ENCODE measurements around the gene ARHGEF9.
"Not testable (repeated sequence)": the region's sequence is repeated elsewhere in the genome, so short reads cannot be mapped to it uniquely, and the experiment has no call there.

The ARHGEF9 gene

DNA sequence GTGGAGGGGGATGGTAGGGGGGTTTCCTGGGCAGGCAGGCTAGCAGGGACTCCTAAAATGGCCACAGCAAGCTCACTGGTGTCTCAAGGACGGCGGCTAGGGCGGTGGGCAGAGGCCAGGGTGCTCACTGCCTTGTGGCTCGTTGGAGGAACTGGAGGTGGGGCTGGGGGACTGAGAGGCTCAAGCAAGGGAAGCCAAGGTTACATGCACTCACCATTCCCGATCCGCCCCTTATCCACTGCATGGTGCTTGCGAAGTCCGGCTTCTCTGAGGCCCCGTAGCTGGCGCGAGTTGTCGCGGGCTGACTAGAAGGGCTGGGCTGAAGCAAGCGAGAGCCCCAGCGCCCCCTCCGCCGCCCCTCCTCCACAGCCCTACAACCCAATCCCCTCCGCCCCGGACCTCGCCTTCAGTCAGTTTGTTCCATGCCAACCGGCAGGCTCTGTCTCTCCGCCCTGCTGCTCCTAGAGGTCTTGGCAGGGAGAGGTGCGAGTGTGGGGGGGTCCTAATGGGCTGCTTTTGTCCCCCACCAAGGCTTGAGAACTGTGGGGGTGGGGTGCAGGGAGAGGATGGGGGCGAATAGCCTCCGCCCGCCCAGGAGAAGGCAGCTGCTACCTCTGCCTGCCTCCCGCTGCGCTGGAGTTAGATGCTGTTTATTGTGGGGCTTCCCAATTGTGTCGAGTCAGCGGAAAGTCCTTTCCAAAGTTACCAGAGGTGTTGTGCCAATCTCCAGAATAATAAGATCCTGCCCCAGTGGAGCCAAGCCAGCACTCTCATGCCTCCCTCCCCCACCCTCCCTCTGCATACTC, at the start of gene ARHGEF9:
TSS of gene ARHGEF9 (minus strand) at position 313 of the 806 bp plus-strand sequence. CDS start at position 244, 69 bp downstream.
- ChIA-PET POLR2A (no interaction called here), CTCF (interaction anchor here (1.3 kb wide), 1 partner anchor 23 kb away, joined by 3 read pairs; no protein-coding TSS in a partner anchor)

DNA sequence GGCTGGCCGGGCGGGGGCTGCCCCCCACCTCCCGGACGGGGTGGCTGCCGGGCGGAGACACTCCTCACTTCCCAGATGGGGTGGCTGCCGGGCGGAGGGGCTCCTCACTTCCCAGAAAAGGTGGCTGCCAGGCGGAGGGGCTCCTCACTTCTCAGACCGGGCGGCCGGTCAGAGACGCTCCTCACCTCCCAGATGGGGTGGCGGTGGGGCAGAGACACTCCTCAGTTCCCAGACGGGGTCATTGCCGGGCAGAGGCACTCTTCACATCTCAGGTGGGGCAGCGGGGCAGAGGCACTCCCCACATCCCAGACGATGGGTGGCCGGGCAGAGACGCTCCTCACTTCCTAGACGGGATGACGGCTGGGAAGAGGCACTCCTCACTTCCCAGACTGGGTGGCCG, 40.4 kb upstream of the ARHGEF9 start:
- POLR2A ChIA-PET; CTCF ChIA-PET; DNase-seq (ENCODE audit: extremely low spot score): not testable (repeated sequence)

More for the DNA sequence above, at the start of gene ARHGEF9:
- TF ChIP-seq, protein P1, sequence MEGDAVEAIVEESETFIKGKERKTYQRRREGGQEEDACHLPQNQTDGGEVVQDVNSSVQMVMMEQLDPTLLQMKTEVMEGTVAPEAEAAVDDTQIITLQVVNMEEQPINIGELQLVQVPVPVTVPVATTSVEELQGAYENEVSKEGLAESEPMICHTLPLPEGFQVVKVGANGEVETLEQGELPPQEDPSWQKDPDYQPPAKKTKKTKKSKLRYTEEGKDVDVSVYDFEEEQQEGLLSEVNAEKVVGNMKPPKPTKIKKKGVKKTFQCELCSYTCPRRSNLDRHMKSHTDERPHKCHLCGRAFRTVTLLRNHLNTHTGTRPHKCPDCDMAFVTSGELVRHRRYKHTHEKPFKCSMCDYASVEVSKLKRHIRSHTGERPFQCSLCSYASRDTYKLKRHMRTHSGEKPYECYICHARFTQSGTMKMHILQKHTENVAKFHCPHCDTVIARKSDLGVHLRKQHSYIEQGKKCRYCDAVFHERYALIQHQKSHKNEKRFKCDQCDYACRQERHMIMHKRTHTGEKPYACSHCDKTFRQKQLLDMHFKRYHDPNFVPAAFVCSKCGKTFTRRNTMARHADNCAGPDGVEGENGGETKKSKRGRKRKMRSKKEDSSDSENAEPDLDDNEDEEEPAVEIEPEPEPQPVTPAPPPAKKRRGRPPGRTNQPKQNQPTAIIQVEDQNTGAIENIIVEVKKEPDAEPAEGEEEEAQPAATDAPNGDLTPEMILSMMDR (IDR thresholded peaks at IDR 0.05; ENCODE audit: control extremely low read depth, extremely low read depth, low read depth, missing control alignments) = no peak
- DNase-seq (ENCODE audit: extremely low spot score) = no peak

DNA sequence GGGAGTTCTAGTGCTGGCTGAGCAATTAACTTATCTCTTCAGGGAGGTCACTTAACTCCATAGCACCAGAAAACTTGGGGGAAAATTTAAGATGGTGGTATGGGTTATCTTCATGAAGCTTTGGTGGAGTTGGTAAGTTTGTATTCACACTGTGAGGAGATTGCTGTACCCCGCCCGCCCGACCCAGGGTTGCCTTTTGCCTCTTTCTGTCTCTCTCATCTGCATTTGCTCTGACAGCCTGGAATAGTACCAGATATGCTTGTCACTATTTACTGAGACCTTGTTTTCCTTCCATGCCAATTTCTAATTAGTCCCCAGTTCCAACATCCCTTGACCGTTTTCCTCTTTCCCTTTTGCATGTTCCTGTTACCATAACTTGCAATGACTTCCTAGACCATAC, 33.1 kb upstream of the ARHGEF9 start:
- no peak for DNase-seq (ENCODE audit: extremely low spot score)
- TF ChIP-seq, protein P1 (IDR thresholded peaks at IDR 0.05; ENCODE audit: control extremely low read depth, extremely low read depth, low read depth, missing control alignments) = no peak
- ChIA-PET POLR2A (no interaction called here), CTCF (no interaction called here)

DNA sequence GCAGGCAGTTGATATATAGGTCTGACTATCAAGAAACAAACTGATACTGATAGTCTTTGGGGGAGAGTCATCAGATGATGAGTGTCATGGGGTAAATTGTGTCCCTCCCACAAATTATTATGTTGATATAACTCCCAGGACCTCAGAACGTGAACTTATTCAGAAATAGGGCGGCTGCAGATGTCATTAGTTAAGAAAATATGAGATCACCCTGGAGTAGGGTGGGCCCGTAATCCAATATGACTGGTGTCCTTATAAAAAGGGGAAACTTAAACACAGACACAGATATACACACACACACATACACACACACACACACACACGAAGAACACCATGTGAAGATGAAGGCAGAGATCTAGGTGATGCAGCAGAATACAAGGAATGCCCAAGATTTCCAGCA, 32.7 kb upstream of the ARHGEF9 start:
- no peak for DNase-seq (ENCODE audit: extremely low spot score)
- ChIA-PET CTCF (no interaction called here), POLR2A (no interaction called here)
- TF ChIP-seq, protein P1 (IDR thresholded peaks at IDR 0.05; ENCODE audit: control extremely low read depth, extremely low read depth, low read depth, missing control alignments) = no peak

DNA sequence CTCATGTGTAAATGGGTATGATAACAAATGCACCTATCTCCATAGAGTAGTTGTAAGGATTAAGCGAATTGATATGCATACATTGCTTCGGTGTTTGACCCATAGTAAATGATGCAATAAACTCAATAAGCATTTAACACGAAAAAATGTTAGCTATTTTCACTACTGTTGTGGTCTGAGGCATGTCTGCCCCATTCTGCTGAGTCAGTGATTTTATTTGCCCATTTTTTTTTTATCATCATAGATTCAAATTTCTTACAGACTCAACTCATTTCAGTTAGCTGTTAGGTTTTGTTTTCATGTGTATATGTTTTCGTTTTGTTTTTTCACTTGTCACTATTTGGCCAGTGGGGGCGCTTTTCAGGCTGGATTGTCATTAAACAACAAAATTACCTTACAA, 27.8 kb upstream of the ARHGEF9 start:
- CTCF ChIA-PET = no interaction called here
- TF ChIP-seq, protein P1 (IDR thresholded peaks at IDR 0.05; ENCODE audit: control extremely low read depth, extremely low read depth, low read depth, missing control alignments) = no peak
- no peak for DNase-seq (ENCODE audit: extremely low spot score)
- POLR2A ChIA-PET = no interaction called here

DNA sequence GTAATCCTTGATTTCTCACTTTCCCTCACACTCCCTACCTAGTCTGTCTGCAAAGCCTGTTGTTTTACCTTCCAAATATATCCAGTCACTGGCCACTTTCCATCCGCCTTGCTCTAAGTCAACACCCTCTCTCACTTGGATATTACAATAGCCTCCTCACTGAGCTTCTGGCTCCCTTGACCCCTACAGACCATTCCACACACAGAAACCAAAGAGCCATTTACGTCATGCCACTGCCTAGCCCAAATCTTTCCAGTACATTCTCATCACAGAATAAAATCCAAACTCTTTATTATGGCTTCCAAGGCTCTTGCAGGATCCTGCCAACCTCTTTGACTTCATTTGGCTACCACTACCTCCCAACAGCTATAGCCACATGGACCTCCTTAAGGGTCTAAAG, 25.7 kb upstream of the ARHGEF9 start:
- DNase-seq (ENCODE audit: extremely low spot score) = no peak
- POLR2A ChIA-PET = no interaction called here
- TF ChIP-seq, protein P1 (IDR thresholded peaks at IDR 0.05; ENCODE audit: control extremely low read depth, extremely low read depth, low read depth, missing control alignments) = no peak
- CTCF ChIA-PET = no interaction called here

DNA sequence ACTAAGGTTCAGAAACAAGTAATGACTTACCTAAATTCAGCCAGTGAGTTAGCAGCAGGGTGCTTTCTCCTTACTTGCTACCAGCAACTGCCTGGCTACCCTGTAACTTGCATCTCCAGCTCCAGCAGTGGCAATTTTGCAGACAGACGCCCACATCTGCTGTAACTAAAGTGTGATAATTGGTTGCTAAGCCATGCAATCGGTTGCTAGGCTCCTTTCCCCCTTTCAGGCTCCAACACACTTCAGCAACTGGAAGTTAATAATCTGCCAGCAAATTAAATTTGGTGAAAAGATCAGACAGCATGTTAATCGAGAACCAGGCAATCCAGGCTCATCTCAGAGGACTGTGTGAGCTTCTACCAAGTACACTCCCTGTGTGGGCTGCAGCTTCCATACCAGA, 24.2 kb upstream of the ARHGEF9 start:
- DNase-seq (ENCODE audit: extremely low spot score) = no peak
- ChIA-PET POLR2A (no interaction called here), CTCF (no interaction called here)
- TF ChIP-seq, protein P1 (IDR thresholded peaks at IDR 0.05; ENCODE audit: control extremely low read depth, extremely low read depth, low read depth, missing control alignments) = no peak

DNA sequence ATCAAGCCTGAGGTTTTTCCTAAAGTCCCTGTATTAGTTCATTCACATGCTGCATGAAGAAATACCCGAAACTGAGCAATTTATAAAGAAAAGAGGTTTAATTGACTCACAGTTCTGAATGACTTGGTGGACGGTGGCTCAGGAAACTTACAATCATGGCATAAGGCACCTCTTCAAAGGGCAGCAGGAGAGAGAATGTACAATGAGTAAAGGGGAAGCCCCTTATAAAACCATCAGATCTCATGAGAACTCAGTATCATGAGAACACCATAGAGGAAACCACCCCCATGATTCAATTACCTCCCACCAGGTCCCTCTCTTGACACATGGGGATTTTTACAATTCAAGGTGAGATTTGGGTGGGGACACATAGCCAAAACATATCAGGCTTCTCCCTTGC, 10.4 kb upstream of the ARHGEF9 start:
- CTCF ChIA-PET; DNase-seq (ENCODE audit: extremely low spot score); POLR2A ChIA-PET: not testable (repeated sequence)
